ENCODE measurements around the gene EDAR. TPM values are rescaled to one million over a fixed set of nuclear protein-coding genes. Genes with fewer than 3 reads are reported as not detected.
A peak's percentile ranks its signal among the peaks of the same experiment; 100 is the strongest.

EDAR gene
- total RNA-seq, 2 donors from 2014 or later = not detected

DNA sequence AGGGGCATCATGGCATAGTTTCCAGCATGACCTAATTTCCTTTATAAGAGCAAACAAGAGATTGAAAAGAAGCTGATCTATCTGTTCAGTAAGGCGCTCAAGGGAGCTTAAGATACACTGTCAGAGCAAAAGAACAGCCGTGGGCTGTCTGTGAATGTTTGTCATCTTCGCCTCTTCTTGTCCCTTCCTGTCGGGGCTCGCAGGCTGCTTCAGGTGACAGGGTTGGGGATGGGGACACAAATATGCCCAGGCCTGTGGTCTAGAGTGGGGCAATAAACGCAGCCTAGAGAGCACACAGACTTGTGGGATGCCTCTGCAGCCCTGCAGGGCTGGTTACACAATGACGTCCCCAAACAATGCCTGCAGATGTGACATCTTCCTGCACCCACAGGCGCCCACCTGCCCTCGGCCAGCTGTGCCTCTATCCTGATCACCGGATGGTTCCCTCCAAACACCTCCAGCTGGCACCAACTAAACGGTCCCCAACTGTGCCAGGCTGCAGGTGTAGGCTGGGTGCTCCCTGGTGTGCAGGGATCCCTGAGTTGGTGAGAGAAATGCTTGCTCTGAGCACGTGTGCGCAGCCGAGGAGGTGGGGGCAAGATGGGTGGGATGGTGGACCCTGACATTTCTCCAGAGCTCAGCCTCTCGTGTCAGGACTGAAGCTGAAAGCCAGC, 72.8 kb downstream of the EDAR start:
- no peak for DNase-seq (ENCODE audit: low spot score)
- no peaks in the 10 kb centered on the region for H3K36me3 Mint-ChIP-seq
- no peak overlapping the region for H3K4me3 Mint-ChIP-seq
- no peaks in the 10 kb centered on the region for H3K4me1 Mint-ChIP-seq (ENCODE audit: low read depth in 2 of 2)
- ATAC-seq = peak in 1 of 2 donors; percentile 22
- no peak overlapping the region for H3K27ac Mint-ChIP-seq
- no peaks in the 10 kb centered on the region for H3K27me3 Mint-ChIP-seq
- H3K9me3 Mint-ChIP-seq = no peaks in the 10 kb centered on the region

DNA sequence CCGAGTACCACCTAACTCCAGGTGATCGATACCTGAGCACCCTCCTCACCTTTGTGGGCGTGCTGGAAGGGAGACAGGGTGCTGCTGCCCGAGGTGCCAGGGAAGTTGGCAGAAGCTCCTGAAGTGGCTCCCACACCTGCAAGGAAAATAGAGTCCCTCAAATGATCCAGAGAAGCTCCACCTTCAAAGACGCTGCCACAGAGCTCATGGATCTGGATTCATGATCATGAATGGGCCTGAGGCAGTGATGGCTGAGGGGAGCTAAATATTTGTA, 76.5 kb downstream of the EDAR start:
- ATAC-seq = no peak
- H3K36me3 Mint-ChIP-seq = no peaks in the 10 kb centered on the region
- no peak overlapping the region for H3K27ac Mint-ChIP-seq
- H3K4me1 Mint-ChIP-seq (ENCODE audit: low read depth in 2 of 2) = no peaks in the 10 kb centered on the region
- no peaks in the 10 kb centered on the region for H3K9me3 Mint-ChIP-seq
- no peak overlapping the region for H3K4me3 Mint-ChIP-seq
- no peak for DNase-seq (ENCODE audit: low spot score)
- H3K27me3 Mint-ChIP-seq = no peaks in the 10 kb centered on the region

DNA sequence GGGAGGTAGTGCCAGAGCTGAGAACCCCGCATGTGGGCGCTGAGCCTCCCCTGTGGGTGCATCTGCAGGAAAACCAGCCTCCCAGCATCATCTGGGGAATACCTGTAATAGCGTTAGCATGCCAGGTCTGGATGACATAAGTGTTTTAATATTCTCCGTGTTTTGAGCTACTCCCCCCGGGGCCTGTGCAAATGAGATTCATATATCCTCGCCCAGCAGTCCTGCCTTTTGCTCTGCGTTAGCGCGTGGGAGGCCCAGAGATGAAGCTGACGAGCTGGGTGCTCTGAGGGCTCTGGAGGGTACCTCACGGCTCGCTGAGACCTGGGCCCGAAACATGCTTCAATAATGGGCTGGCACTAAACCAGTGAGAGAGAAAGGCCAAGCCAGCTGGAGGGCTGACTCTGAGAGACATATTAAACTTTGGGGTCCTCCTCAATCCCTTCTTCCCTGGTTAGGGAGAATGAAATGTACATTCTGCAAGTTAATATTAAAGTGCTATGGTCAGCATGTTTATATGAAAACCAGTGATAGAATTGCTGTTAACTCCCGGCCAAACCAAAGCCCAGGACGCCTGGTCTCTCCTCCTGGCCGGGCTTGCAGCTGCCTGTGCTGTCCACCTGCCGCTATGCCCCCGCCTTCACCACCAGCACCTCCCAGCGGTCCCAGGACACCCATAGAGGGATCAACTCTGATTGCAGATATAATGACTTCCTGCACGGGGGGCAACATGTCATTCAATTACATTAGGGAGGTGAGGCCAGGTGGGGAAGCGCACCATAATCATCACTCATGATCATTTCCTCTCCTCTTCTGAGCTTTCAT, 77.0 kb downstream of the EDAR start:
- no peaks in the 10 kb centered on the region for H3K27me3 Mint-ChIP-seq
- H3K4me1 Mint-ChIP-seq (ENCODE audit: low read depth in 2 of 2) = no peaks in the 10 kb centered on the region
- DNase-seq (ENCODE audit: low spot score) = no peak
- H3K27ac Mint-ChIP-seq = no peak overlapping the region
- H3K36me3 Mint-ChIP-seq = no peaks in the 10 kb centered on the region
- ATAC-seq = no peak
- no peaks in the 10 kb centered on the region for H3K9me3 Mint-ChIP-seq
- H3K4me3 Mint-ChIP-seq = no peak overlapping the region

DNA sequence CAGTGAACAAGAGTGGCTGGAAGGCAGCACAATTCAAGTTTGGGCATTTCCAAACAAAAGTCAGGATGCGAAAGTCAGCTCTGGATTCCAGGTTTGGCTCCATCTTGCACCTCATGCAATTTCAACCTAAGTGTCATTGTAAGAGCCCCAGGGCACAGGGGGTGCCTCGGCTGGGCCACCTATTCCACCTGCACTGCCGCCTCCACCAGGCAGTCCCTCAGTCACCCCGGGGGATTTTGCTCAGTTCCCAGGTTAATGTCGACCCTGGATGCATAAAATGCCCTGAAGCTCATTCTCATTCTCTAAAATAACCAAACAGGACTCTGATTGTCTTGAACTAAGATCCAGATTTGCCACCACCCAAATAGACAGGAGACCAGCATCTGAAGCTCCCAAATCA, 77.6 kb downstream of the EDAR start:
- Mint-ChIP-seq H3K4me3 (no peak overlapping the region), H3K4me1 (ENCODE audit: low read depth in 2 of 2) (no peaks in the 10 kb centered on the region), H3K27me3 (no peaks in the 10 kb centered on the region), H3K27ac (no peak overlapping the region), H3K36me3 (no peaks in the 10 kb centered on the region), H3K9me3 (no peaks in the 10 kb centered on the region)
- no peak for DNase-seq (ENCODE audit: low spot score)
- ATAC-seq = no peak

DNA sequence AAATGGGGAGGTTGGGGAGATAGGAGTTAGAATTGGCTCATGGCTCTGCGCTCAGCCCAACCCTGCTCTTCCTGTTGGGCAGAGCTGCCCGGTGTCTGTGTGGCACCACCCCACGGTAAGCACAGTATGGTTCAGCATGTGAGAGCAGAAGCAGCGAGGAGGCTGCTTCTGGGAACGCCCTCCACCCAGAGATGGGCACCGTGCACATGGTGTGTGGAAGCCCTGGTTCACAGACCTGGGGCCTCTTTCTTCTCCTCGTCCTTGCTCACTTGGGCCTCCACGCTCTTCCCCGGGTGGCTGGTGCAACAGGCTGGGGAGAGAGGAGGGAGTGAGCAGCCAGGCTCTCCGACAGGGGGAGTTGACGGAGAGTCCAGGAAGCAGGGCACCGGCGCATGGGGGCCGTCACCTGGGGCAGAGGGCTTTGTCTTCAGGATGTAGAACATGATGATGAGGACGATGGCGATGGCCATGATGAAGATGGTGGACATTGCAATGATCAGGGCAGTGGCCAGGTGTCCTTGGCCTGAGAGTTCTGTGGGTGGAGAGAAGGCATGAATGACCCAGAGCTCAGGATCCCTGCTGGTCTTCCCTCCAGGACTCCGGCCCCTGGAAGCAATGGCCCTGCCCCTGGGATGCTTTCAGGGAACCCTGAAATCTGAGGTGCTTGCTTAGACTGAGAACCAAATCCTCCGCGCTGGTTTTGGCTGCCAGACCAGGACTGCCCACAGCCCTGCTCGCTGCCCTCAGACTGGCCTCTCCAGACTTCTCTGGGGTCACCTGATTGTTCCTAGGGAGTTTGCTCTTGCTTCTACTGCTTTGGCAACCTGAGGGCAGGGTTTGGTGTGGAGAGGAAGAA, 78.3 kb downstream of the EDAR start:
- Mint-ChIP-seq H3K9me3 (no peaks in the 10 kb centered on the region), H3K27me3 (no peaks in the 10 kb centered on the region), H3K27ac (no peak overlapping the region), H3K36me3 (no peaks in the 10 kb centered on the region), H3K4me3 (no peak overlapping the region), H3K4me1 (ENCODE audit: low read depth in 2 of 2) (no peaks in the 10 kb centered on the region)
- no peak for DNase-seq (ENCODE audit: low spot score)
- ATAC-seq = peak in 1 of 2 donors; percentile 17

DNA sequence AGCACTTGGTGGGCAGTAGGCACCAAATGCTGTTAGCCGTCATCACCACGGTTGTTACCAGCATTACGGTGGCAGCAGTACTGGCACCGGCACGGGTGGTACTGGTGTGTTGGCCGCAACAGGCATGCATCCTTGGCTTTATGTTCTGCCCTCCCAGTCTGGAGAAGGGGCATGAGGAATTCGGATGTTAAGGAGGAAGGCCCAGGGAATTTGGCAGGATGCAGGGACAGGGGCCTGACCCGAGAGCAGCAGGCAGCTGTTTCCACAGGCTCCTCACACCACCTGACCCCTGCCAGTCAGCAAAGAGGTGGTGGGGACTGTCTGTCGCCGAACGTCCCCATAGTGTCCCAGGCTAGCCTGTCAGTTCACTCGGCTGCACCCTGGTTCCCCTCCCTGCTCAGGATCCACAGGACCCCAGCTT, 79.0 kb downstream of the EDAR start:
- no peak for DNase-seq (ENCODE audit: low spot score)
- H3K9me3 Mint-ChIP-seq = no peaks in the 10 kb centered on the region
- no peaks in the 10 kb centered on the region for H3K4me1 Mint-ChIP-seq (ENCODE audit: low read depth in 2 of 2)
- H3K27me3 Mint-ChIP-seq = peaks cover under 1 to 2% of the 10 kb centered on the region in 2 donors
- no peak overlapping the region for H3K27ac Mint-ChIP-seq
- no peak for ATAC-seq
- H3K4me3 Mint-ChIP-seq = no peak overlapping the region
- no peaks in the 10 kb centered on the region for H3K36me3 Mint-ChIP-seq

DNA sequence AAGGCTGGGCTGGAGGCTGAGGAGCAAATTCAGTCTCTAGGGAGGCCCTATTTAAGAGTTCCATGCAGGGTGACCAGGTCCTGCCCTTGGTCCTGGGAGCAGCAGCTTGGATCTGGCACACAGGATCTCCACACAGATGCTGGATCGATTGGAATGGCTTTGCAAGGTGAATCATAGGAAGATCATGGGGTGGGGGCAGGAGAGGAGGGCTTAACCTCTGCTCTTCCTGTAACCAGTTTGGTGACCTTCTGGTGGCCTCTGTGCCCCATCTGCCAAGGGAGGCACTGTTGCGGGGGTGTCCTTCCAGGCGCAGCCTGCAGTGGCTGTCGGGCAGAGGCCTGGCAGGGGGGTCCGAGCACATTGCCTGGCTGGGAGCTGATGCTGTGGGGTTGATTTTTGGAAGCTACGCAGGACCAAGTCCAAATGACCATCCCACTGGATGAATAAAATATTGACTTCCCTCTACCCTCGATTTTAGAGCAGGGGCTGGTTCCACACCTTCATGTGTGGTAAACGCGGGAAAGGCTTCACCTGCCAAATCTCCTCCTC, 79.7 kb downstream of the EDAR start:
- H3K4me3 Mint-ChIP-seq = no peak overlapping the region
- H3K9me3 Mint-ChIP-seq = no peaks in the 10 kb centered on the region
- no peaks in the 10 kb centered on the region for H3K4me1 Mint-ChIP-seq (ENCODE audit: low read depth in 2 of 2)
- H3K27me3 Mint-ChIP-seq = peaks cover 4 to 6% of the 10 kb centered on the region in 2 donors
- no peaks in the 10 kb centered on the region for H3K36me3 Mint-ChIP-seq
- no peak for DNase-seq (ENCODE audit: low spot score)
- no peak for ATAC-seq
- H3K27ac Mint-ChIP-seq = no peak overlapping the region

DNA sequence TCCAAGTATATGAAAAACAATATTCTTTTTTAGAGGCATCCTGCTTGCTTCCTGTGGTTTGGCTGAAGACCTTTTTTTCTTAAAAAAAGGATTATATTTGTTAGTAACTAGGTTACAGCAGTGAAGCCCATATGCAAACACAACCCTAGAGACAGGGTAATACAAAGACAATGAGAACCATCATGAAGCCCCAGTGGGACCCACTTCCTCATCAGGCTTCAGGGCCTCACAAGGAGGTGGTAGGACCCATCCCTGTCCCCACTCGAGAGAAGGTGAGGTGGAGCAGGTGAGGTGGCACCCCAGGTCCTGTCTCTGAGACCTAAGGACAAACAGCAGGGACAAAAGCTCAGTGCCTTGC, 80.3 kb downstream of the EDAR start:
- Mint-ChIP-seq H3K4me3 (no peak overlapping the region), H3K27me3 (peaks cover 4 to 6% of the 10 kb centered on the region in 2 donors), H3K36me3 (no peaks in the 10 kb centered on the region), H3K9me3 (no peaks in the 10 kb centered on the region), H3K27ac (no peak overlapping the region), H3K4me1 (ENCODE audit: low read depth in 2 of 2) (no peaks in the 10 kb centered on the region)
- no peak for ATAC-seq
- DNase-seq (ENCODE audit: low spot score) = no peak

DNA sequence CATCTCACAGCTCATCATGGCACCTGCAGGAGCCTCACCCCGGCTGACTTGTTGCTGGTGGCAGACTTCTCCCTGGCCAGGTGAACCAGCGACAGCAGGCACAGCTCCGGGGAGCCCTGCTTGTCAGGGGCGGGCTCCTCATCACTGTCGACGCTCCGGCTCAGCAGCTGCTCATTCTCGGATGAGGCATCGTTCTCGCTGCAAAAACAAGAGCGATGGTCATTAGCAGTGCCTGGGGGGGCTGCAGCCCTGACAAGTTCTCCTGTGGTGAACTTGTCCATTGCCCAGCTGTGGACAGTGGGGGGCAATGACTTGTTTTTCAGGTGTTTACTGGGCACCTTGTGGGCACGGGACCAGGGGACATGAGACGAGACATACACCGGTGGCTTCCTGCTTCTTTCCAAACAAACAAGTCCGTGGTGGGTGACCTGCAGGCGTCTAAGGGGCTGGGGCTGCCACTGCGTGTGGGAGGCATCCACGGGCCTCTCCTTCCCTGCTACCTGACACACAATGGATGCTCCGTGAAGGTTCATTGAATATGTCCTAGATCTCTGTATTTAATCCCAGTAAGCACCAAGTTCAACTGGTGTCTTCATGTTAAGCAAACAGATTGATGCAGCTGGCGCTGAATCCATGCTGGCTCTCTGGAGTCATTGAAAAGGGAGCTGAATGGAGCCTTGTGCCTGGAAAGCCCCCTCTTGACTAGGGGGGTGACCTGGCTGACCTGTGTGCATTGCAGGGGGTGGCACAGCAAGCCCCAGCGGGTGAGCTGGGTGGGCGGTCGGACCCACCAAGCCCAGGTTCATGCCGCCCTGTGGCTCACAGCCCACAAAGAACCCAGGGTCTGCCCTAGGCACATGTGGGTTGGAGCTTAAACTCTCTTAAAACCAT, 81.0 kb downstream of the EDAR start:
- Mint-ChIP-seq H3K4me1 (ENCODE audit: low read depth in 2 of 2) (no peaks in the 10 kb centered on the region), H3K4me3 (no peak overlapping the region), H3K27me3 (peaks cover 4 to 6% of the 10 kb centered on the region in 2 donors), H3K27ac (no peak overlapping the region), H3K36me3 (no peaks in the 10 kb centered on the region), H3K9me3 (no peaks in the 10 kb centered on the region)
- DNase-seq (ENCODE audit: low spot score) = no peak
- no peak for ATAC-seq

DNA sequence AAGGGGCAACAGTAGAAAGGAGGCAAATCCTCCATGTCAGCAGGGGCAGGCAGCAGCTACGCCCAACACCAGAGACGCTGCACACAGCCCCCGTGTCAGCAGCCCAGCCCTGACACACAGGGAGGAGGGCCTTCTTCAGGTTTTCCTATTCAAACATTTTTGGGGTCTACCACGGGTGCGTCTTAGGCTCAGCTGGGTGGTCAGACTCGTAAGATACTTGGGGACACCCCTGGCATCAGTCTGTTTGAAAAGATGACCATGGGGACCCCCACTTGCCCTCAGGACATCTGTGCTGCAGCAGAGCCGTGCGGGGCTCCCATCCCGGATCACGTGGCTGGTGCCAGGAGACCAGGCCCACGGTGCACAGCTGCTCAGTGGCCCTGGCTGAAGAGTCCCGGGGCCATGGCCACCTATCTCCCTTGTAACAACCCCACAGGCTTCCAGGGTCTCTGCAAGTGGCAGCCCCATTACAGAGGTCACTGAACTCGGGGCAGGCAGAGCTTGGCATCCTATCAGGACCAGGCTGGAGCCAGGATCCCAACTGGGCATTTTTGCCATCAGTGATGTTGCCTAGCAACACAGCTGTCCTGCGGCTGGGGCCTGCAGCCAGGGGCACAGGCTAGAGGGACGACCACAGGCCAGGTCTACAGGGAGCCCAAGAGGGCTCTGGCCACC, 82.5 kb downstream of the EDAR start:
- no peak for ATAC-seq
- Mint-ChIP-seq H3K4me3 (no peak overlapping the region), H3K36me3 (no peaks in the 10 kb centered on the region), H3K27ac (no peak overlapping the region), H3K4me1 (ENCODE audit: low read depth in 2 of 2) (no peaks in the 10 kb centered on the region), H3K9me3 (no peaks in the 10 kb centered on the region), H3K27me3 (peaks cover 5 to 6% of the 10 kb centered on the region in 2 donors)
- DNase-seq (ENCODE audit: low spot score) = no peak

DNA sequence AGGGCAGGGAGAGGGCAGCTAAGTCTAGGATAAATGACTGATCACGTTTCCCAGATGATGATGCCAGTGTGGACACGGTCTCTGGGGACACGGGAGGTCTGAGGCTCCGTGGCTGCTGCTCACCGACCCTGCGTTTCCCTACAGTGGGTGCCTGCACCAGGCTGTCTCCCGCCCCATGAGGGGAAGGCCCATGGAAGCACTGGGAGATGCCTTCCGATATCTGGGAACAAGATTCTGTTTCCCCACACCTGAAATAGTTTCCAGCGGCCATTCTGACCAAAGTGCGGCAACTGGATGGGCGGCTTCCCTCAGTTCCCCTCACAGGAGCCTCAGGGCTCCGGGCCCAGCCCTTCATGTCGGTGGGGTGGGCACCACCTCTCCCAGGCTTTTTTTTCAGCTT, 83.1 kb downstream of the EDAR start:
- no peak overlapping the region for H3K27ac Mint-ChIP-seq
- H3K4me3 Mint-ChIP-seq = no peak overlapping the region
- H3K4me1 Mint-ChIP-seq (ENCODE audit: low read depth in 2 of 2) = no peaks in the 10 kb centered on the region
- no peaks in the 10 kb centered on the region for H3K36me3 Mint-ChIP-seq
- ATAC-seq = no peak
- no peaks in the 10 kb centered on the region for H3K9me3 Mint-ChIP-seq
- DNase-seq (ENCODE audit: low spot score) = no peak
- H3K27me3 Mint-ChIP-seq = peaks cover 6 to 7% of the 10 kb centered on the region in 2 donors

DNA sequence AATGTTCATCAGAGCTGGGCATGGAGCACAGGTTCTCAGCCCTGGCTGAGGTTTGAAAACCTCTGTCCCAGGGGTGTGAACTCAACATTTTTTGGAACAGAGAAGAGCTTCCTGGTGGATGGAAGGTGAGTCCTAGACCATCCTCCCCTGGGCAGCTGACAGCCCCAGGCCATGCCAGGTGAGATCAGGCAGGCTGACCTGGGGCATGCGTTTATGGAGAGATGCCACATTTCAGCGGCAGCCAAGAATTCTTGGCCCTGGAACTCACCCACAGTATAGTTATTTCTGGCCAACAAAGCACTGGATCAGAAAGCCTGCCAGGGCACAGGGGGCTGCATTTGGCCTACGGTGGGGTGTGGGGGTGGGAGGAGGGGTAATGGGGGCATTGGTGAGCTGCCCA, 83.8 kb downstream of the EDAR start:
- Mint-ChIP-seq H3K36me3 (no peaks in the 10 kb centered on the region), H3K27me3 (peaks cover 6 to 7% of the 10 kb centered on the region in 2 donors), H3K27ac (no peak overlapping the region), H3K9me3 (no peaks in the 10 kb centered on the region), H3K4me3 (no peak overlapping the region), H3K4me1 (ENCODE audit: low read depth in 2 of 2) (no peaks in the 10 kb centered on the region)
- no peak for DNase-seq (ENCODE audit: low spot score)
- no peak for ATAC-seq

DNA sequence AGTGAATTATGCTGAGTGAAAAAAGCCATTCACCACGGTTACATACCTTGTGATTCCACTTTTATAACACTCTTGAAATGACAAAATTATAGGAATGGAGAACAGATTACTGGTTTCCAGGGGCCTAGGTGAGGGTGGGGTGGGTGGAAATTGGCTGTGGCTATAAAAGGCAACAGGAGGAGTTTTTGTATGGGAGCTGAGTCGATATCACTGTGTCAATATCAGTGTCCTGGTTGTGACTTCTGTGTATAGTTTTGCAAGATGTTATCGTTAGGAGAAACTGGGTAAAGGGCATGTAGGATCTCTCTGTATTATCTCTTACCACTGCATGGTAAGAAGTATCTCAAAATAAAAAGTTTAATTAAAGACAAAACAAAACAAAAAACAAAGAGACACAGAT, 84.3 kb downstream of the EDAR start:
- DNase-seq (ENCODE audit: low spot score) (no peak), ATAC-seq (no peak)
- Mint-ChIP-seq H3K27me3 (peaks cover 6 to 10% of the 10 kb centered on the region in 2 donors), H3K4me3 (no peak overlapping the region), H3K9me3 (no peaks in the 10 kb centered on the region), H3K36me3 (no peaks in the 10 kb centered on the region), H3K4me1 (ENCODE audit: low read depth in 2 of 2) (no peaks in the 10 kb centered on the region), H3K27ac (no peak overlapping the region)
